Adrenal gland (tissue), 12 donors: ENCODE data around the gene PRKCA. TPM values are rescaled to one million over a fixed set of nuclear protein-coding genes. Genes with fewer than 3 reads are reported as not detected.
"Not testable (repeated sequence)": the region's sequence is repeated elsewhere in the genome, so short reads cannot be mapped to it uniquely, and the experiment has no call there.

Experiments
- DNase-seq, 7 donors: peaks; one replicate each; pipeline ENCODE4 v3.0.0-alpha.2; 2019 to 2020
- H3K27ac ChIP-seq, 5 donors: fragments of 200-600 bp; sonication (generic) in 4 of 5; 1 replicate in 3 of 5; 2 replicates in 2 of 5; pipeline versions ENCODE4 v1.5.1 to v1.8.0; 2016 to 2020; ENCODE audit warnings: mild to moderate bottlenecking in 1 of 5
- H3K27me3 ChIP-seq: fragments of 200-600 bp; 2 replicates; pipeline ENCODE4 v1.8.0; 2021
- H3K36me3 ChIP-seq, 2 donors: fragments of 200-600 bp; replicated peaks in 1 of 2; 1 replicate in 1 of 2; 2 replicates in 1 of 2; pipeline versions ENCODE4 v1.5.1 to v1.8.0; 2018 to 2022
- H3K4me1 ChIP-seq, 2 donors: fragments of 200-600 bp; replicated peaks in 1 of 2; 1 replicate in 1 of 2; 2 replicates in 1 of 2; pipeline versions ENCODE4 v1.5.1 to v1.8.0; 2018 to 2021
- H3K4me3 ChIP-seq, 4 donors: fragments of 200-600 bp; sonication (generic) in 3 of 4; one replicate each; pipeline ENCODE4 v1.5.1; 2016 to 2018
- H3K9me3 ChIP-seq, 3 donors: fragments of 200-600 bp; sonication (generic) in 1 of 3; replicated peaks in 1 of 3; 1 replicate in 2 of 3; 2 replicates in 1 of 3; pipeline versions ENCODE4 v1.5.1 to v1.8.0; 2016 to 2021
- CTCF ChIP-seq, 6 experiments: fragments of 450-650 bp in 4 of 6; fragments of 200-600 bp in 2 of 6; sonication (generic) in 1 of 6; IDR thresholded peaks; 1 replicate in 5 of 6; 2 replicates in 1 of 6; pipeline versions ENCODE4 v1.5.1 to v1.8.0; 2016 to 2021; ENCODE audit warnings: antibody characterized with exemption in 6 of 6, mild to moderate bottlenecking in 2 of 6, moderate library complexity in 1 of 6
- POLR2A ChIP-seq, 2 donors: fragments of 450-650 bp; IDR thresholded peaks; one replicate each; pipeline ENCODE4 v1.6.1; 2017; ENCODE audit warnings: antibody characterized with exemption in 2 of 2, mild to moderate bottlenecking in 2 of 2, moderate library complexity in 1 of 2
- WGBS, 4 donors: extraction: QIAGEN DNeasy Blood & Tissue Kit in 2 of 4; methylation state at CpG; one replicate each; pipeline versions ENCODE4 v1.1.5 to v1.1.7; 2013 to 2017; 5-methylcytosine and 5-hydroxymethylcytosine counted together
- intact Hi-C, 2 donors: fragments of 100-400 bp; cut with DNase I; formaldehyde crosslinking; loops; one replicate each; pipeline versions ENCODE4 v1.14.1 to v1.15.0; 2022 to 2023
- polyA plus RNA-seq, 3 donors: library from polyadenylated mRNA; stranded (reverse); fragments of 200-250 nt in 2 of 3; fragments of 350-450 nt in 1 of 3; fragmentation: Illumina TruSeq in 1 of 3; extraction: RNeasy Lipid Tissue Mini Kit (QIAGEN cat#74804) in 1 of 3; gene quantifications; one replicate each; pipeline ENCODE4 v1.2.3, GENCODE V29; 2013 to 2014
- total RNA-seq, 9 donors: library from RNA; depleted of rRNA in 4 of 9; stranded (reverse); fragments of >200 nt in 4 of 9; fragments of 120-200 nt in 1 of 9; fragmentation: NEBNext Ultra II Directional in 1 of 9; extraction: Animal tissue kit (Norgen Biotek cat#: 25700) in 1 of 9; gene quantifications; one replicate each; pipeline versions ENCODE4 v1.1.0 to v1.2.4, GENCODE V29; 2013 to 2023
- donor health status: healthy with polysubstance abuse.
- donor health status: Bipolar disorder and iron deficiency.
- donor health status: DM: yes; HTN: yes; CAD: no.
- donor health status: DM: no; HTN: no; CAD: no.
- donor health status: DM: no; HTN: no; CAD: no.
- donor health status: DM: yes; HTN: yes; CAD: no.

Gene PRKCA
- total and polyA plus RNA-seq, 12 donors, result 15.1 to 202 (median 84.1) TPM

GRCh38 chr17:66349521-66350254 lies 47.3 kb downstream of the PRKCA start:
- no peak overlapping the region for H3K4me3 ChIP-seq
- H3K4me1 ChIP-seq, result peaks cover 35 to 70% of the 10 kb centered on the region in 2 donors
- no peak for DNase-seq
- H3K27me3 ChIP-seq, result no peaks in the 10 kb centered on the region
- intact Hi-C loops, result no loop called here
- WGBS, 4 donors, result 79 to 89% (median 87%) methylated on average over 12 of the region's 12 CpGs
- peak overlapping the region in 3 of 5 donors; percentile 22 to 68 (median 63) for H3K27ac ChIP-seq
- no peaks in the 10 kb centered on the region for H3K36me3 ChIP-seq
- H3K9me3 ChIP-seq, result no peaks in the 10 kb centered on the region
- TF ChIP-seq POLR2A (IDR thresholded peaks at IDR 0.05), result no peak
- no peak for TF ChIP-seq CTCF (IDR thresholded peaks at IDR 0.05)

- WGBS, 4 donors, result 64 to 87% (median 75%) methylated on average over 10 of the region's 10 CpGs
- H3K36me3 ChIP-seq, H3K27me3 ChIP-seq, intact Hi-C loops, DNase-seq, H3K9me3 ChIP-seq, H3K4me3 ChIP-seq: not testable (repeated sequence)
- Histone ChIP-seq H3K4me1 (peaks cover 26 to 71% of the 10 kb centered on the region in 2 donors), H3K27ac (peak overlapping the region in 2 of 5 donors; percentile 56 to 63)
Observed at GRCh38 chr17:66350576-66350975, 48.2 kb downstream of the PRKCA start.

GRCh38 chr17:66351033-66351432 lies 48.6 kb downstream of the PRKCA start:
- TF ChIP-seq POLR2A (IDR thresholded peaks at IDR 0.05), result no peak
- no peak for TF ChIP-seq CTCF (IDR thresholded peaks at IDR 0.05)
- 65 to 85% (median 79%) methylated on average over 3 to 5 of the region's 5 CpGs for WGBS, 4 donors
- peak overlapping the region in 2 of 5 donors; percentile 56 to 63 for H3K27ac ChIP-seq
- no peaks in the 10 kb centered on the region for H3K9me3 ChIP-seq
- H3K36me3 ChIP-seq, result no peaks in the 10 kb centered on the region
- H3K4me3 ChIP-seq, result no peak overlapping the region
- intact Hi-C loops, result no loop called here
- peak in 5 of 7 donors; percentile 32 to 63 (median 46) for DNase-seq
- H3K27me3 ChIP-seq, result no peaks in the 10 kb centered on the region
- peaks cover 24 to 71% of the 10 kb centered on the region in 2 donors for H3K4me1 ChIP-seq

- no peak overlapping the region for H3K4me3 ChIP-seq
- WGBS, 4 donors, result 95 to 99% (median 97%) methylated on average over 6 of the region's 6 CpGs
- no peaks in the 10 kb centered on the region for H3K36me3 ChIP-seq
- TF ChIP-seq CTCF (IDR thresholded peaks at IDR 0.05) (no peak), POLR2A (IDR thresholded peaks at IDR 0.05) (no peak)
- H3K27me3 ChIP-seq, result no peaks in the 10 kb centered on the region
- peaks cover 24 to 69% of the 10 kb centered on the region in 2 donors for H3K4me1 ChIP-seq
- H3K27ac ChIP-seq, result no peak overlapping the region
- H3K9me3 ChIP-seq, result no peaks in the 10 kb centered on the region
- intact Hi-C loops, result no loop called here
- DNase-seq, result no peak
Observed at GRCh38 chr17:66351701-66352100, 49.3 kb downstream of the PRKCA start.
